ENCODE measurements around the gene CXCR4.

The CXCR4 gene

DNA sequence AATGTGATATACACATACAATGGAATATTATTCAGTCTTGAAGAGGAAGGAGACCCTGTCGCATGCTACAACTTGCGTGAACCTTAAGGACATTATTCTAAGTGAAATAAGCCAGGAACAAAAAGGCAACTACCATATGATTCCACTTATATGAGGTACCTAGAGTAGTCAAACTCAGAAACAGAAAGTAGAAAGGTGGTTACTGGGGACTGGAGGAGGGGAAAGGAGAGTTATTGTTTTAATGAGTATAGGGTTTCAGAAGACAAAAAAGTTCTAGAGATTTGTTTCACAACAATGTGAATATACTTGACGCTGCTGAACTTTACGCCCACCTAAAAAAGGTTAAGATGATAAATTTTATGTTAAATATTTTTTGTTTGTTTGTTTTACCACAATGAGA is 47.0 kb downstream of the CXCR4 start:
- DNase-seq: no peak

DNA sequence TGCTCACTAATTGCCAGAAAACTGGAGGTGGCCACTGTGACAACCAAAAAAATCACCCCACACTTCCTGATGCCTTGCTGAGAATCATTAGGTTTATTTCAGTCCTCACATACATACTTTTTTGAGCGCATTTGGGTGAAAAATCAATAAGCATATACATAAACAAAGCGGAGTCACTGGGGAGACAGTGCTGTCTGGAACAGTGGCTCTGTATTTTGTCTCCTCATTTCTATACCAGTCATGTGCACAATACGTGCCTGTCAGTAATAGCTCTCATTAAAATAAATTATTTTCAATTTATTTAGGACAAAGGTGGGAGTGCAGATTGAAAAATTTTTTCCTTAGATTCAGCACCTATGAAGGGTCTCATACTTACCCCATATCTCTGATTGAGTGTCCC is 48.2 kb downstream of the CXCR4 start:
- DNase-seq: no peak

DNA sequence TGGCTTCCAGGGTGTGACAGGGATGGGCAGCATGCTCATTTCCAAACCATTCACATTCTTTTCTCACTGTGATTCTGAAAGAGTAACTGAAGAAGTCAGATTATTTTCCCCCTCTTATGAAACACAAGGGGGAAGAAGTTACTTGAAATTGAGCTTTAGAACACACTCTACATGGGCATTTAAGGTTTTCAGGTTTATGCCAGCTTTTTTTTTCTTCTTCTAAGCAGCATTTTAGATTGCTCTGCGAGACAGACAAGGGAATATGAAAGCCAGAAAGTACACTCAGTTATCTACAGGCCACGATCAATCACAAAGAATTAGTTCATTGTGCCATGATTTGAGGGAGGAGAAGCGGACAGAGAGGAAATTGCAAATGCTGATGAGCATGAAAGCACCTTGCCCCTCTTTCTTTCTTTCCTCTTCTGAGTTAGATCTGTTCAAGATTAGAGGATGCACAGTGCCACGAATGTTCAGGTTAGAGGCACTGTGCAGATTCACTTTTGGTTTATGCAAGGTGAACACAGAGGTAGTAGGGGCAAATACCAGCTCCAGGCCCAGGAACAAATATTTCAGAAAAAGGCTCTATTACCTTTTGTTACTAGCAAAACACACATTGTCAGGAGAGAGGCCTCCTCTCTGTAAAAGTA is 49.2 kb downstream of the CXCR4 start:
- no peak for DNase-seq

DNA sequence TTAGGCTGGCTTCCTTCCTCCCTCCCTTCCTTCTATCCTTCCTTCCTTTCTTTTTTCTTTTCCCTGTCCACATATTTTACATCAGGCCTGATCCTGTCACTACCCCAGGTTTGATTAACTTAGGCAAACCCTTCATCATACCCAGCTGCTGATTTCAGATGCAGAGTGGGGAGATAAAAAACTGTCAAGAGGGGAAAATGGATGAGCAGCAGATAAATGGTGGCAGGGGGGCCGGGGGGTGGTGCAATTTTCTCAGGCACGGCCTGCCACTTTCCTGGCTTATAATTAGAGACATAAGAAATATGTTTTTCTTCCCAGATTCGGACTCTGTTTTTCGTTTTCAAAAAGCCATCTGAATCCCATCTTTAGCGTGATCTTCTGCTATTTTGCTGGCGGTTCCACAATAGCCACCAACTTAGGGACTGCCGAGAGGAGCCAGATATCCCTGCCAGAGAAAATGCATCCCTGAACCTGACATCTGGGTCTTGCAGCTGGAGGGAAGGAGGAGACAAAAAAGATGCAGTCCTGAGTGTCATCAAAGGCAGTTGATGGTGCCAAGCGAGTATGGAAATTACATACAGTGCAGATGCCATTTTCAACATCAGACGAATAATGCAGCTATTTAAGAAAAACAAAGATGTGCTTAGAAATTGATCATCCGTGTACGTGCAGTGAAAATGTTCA is 49.9 kb downstream of the CXCR4 start:
- DNase-seq: no peak

DNA sequence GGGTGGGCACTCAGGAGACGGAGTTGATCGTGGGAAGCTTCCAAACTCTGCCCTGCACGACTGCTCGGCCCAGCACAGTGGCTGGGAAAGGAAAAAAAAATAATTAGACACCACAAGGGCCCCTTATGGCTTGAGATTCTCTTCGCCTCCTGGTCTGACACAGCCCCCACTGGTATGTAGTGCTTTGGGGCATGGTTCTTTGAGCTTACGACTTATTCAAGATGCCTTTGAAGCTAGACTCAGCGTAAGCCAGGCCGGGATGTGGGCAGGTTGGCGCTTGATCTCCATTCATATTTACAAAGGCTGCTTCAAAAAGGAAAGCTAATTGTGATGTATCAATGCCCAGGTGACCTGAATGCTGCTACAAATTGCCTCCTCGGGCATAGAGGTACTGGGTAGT is 50.5 kb downstream of the CXCR4 start:
- no peak for DNase-seq

DNA sequence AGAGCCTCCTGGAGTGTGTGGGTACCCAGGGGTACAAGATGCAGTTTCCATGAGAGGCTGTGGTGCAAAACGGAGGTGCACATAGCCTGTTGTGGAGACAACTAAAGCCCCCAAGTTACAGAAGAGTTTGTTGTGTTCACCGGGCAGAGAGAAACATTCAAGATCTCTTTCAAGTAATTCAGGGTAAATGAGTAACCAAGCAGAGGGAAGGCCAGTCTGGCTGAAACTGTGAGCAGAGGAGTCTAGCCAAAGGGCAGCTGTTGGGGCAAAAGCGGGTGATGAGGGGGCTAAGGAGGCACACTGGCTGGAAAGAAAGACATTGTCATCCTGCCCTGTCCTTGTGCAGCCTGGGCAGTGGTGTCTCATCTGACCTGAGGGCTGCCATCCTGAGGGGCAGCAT is 52.0 kb downstream of the CXCR4 start:
- DNase-seq: no peak

DNA sequence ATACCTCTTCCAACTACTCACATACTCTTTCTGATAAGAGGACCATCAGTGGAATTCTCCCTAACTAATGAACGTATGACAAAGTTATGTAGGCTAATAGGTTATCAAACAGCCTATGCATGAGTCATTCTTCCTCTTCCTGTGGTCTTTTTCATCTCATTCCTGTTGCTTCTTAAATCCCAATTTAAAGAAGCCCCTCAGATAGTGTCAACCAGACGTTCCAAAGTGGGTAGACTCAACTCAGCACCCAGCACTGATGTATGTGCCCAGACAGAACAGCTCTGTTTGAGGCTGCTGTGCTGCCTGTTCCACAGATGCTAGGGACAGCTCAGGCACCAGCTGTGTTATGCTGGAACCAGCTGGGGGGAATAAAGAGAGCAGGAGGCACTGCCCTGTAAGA is 52.6 kb downstream of the CXCR4 start:
- no peak for DNase-seq
